Suppressor macrophage treated with lipopolysaccharide for 4 hours (primary cell): Measurements from ENCODE around the gene DNAJC25.
A peak's percentile ranks its signal among the peaks of the same experiment; 100 is the strongest.

Experiments
- DNase-seq: peaks from one replicate; pipeline ENCODE4 v3.0.0-alpha.2; 2020

DNAJC25 gene

DNA sequence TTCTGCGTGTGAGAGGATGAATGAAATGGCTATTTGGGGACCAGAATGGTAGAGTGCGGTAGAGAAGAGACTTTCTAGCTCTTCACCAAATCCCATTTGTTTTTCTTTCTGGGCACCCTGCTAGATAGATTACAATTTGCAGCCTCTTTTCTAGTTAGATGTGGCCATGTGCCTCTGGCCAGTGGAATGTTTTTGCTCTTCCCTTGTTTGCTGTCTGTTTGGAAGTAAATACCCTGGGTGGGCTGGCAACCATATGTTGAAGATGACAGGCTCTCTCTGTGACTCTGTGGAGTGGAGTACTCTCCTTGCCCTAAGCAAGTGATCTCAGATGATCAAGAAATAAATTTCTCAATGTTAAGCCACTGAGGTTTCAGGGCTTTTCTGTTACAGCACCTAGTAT, 43.2 kb downstream of the DNAJC25 start:
- no peak for DNase-seq

DNA sequence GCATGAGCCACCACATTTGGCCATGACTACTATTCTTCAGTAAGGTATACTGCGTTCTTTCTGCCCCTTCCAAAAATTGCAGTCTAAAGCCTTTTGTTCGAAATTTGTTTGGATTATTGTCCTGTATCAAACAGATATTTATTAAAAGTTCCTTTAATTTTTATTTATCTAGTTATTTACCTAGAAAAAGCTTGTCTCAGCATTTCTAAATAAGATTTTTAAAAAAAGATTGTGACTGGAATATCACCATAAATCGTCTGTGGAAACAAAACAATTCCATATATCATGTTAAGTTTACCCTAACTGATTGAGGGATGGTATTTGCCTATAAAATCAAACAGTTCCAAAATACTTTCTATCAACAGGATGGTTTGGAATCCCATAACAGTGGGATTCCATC, 45.0 kb downstream of the DNAJC25 start:
- DNase-seq: no peak

DNA sequence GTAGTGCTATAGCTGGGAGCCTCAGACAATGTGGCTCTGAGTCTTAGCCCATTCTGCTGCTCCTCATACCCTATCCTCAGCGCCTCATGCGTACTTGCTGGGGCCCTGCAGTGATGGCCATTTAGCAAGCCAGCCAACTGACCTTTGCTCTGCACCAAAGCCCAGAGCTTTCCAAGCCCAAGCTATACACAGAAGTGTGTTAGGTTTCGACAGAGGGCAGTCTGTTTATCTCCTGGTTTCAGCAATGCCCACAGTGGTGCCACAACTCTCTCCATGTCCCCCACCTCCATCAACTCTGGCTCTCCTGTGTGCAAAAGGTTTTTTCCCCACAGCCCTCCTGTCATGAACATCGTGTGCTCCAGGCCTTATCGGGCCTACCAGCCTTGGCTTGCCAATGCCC, 47.2 kb downstream of the DNAJC25 start:
- DNase-seq: no peak

DNA sequence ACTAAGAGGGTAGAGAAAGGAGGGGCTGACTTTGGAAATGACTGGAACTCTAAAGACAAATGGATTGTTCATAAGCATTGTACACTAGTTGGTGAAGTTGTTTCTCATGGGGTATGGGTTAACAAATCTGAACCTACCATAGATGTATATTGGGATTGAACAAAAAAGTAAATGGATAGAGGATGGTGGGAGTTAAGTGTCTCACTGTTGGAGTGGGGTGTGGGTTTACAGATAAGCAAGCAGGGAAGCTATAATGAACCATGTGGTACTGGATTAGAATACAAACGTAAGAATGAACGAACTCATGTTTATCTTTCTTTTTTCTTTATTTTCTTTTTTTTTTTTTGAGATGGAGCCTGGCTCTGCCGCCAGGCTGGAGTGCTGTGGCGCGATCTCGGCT, 48.1 kb downstream of the DNAJC25 start:
- DNase-seq: no peak

DNA sequence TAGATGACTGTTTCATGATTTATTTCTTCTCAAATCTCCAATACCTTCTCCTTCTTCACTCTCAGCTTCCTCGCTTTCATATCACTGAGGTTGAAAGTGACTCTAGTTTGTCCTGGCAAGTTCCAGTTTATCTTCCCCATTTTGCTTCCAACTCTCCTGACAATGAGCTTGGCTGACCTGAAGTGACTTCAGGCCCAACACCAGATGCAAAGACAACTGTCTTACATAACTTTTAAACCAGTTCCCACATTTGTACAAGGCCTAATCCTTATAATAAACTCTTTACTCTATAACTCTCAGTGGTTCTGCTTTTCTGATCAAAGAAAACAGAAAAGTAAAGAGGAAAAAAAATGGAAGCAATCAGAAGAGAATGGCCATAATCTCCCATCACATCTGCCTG, 52.3 kb downstream of the DNAJC25 start:
- DNase-seq: peak; percentile 53

DNA sequence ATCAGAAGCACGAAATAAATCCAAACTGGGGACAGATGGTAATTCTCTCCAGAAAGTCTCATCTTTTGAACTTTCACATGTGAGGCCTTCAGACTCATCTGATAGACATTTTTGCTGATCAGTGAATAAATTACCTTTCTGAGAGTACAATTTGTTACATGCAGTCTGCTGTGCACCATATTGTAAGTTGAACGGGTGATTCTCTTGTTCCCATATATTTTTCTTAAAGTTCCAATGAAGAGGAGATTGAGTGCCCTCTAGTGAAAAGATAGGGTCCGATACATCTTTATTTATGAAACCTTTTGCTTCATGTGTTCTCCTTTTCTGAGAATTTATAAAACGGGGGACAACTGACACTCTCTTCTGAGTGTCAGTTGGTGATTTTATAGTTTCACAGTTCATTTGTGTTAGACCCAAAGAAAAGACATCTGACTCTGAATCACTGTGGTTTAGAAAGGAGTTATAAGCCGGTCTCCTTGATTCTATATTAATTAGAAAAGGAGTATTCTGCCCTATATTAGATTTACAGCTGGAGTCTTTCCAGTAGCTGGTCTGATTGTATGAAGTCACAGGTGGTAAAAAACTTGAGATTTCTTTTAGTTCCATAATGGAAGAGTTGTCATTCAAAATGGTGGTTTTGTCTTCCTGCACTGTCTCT, 60.7 kb downstream of the DNAJC25 start:
- peak; percentile 61 for DNase-seq

DNA sequence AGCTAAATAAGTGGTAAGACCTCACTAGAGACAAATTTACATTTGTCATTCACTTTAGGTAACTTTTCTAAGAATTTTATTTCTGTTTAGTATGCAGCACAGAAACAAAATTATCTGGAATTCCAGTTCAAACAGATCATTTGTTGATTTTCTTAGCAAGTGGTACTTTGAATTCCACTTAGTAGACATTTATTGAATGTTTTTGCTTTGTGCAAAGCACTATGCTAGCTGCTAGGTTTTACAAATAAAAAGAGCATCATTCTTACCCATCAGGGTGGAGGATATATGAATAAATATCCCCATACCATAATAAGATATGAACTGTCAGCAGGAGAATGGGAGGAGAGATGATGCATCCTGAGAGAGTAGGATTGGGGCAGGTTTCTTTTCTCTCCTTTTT, 65.7 kb downstream of the DNAJC25 start:
- no peak for DNase-seq

DNA sequence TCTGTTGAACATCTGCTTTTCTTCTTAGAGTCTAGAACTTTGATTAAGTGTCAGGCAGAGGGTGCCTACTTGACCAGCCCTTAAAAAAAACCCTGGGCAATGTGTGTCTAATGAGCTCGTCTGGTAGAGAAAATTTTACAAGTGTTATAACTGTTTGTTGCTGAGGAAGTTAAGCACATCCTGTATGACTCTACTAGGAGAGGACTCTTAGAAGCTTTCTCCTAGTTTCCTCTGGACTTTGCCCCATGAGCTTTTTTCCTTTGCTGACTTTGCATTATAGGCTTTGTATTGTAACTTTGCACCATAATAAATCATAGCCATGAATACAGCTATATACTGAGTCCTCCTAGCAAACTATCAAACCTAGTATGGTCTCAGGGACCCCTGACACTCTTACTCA, 69.6 kb downstream of the DNAJC25 start:
- DNase-seq: peak; percentile 2
